Activated T-cell treated with anti-CD3 and anti-CD28 coated beads for 4 hours (primary cell): ENCODE data around the gene MARCHF7.
"Not testable (repeated sequence)": the region's sequence is repeated elsewhere in the genome, so short reads cannot be mapped to it uniquely, and the experiment has no call there.

Experiments
- DNase-seq: peaks from one replicate; pipeline ENCODE4 v3.0.0-alpha.2; 2020

MARCHF7 gene, protein sequence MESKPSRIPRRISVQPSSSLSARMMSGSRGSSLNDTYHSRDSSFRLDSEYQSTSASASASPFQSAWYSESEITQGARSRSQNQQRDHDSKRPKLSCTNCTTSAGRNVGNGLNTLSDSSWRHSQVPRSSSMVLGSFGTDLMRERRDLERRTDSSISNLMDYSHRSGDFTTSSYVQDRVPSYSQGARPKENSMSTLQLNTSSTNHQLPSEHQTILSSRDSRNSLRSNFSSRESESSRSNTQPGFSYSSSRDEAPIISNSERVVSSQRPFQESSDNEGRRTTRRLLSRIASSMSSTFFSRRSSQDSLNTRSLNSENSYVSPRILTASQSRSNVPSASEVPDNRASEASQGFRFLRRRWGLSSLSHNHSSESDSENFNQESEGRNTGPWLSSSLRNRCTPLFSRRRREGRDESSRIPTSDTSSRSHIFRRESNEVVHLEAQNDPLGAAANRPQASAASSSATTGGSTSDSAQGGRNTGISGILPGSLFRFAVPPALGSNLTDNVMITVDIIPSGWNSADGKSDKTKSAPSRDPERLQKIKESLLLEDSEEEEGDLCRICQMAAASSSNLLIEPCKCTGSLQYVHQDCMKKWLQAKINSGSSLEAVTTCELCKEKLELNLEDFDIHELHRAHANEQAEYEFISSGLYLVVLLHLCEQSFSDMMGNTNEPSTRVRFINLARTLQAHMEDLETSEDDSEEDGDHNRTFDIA

DNA sequence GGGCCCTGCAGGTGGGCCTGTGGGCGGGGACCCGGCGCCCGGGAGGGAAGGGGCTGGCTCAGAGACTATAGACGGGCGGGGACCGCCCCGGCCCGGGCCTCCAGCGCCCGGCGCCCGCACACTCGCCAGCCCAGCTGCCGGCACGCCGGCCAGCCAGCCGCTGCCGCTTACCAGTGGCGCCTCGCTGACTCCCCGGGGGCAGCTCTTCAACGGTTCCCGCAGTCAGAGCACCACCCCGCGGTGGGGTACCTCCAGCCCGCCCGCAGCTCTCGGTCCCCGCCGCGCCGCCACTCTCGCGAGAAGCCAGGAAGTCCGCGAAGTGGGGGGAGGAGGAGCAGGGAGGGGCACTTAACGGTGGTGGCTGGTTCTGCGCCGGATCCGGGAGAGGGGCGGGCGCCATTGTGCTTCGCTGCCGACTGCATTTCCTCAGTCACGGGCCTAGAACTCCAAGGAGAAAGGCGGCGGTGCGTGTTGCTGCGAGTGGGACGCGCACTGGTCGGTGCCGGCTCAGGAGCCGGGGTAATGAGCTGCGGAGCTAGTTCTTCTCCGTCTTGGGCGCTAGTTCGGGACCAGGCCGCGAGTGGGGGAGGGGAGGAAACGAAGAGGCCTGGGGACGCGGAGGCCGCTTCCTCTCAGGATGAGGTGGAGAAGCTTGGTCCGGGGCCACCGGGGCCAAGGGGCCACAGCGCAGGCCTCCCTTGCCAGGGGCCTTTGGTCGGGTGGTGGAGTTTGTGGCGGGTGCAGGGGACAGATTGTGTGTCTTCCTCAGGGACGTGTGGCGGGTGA, at the start of gene MARCHF7:
Gene MARCHF7, plus strand, starts transcription at position 364 of the 786 bp plus-strand sequence. CDS start 16,517 bp downstream, outside the sequence.
- peak; percentile 96 for DNase-seq

DNA sequence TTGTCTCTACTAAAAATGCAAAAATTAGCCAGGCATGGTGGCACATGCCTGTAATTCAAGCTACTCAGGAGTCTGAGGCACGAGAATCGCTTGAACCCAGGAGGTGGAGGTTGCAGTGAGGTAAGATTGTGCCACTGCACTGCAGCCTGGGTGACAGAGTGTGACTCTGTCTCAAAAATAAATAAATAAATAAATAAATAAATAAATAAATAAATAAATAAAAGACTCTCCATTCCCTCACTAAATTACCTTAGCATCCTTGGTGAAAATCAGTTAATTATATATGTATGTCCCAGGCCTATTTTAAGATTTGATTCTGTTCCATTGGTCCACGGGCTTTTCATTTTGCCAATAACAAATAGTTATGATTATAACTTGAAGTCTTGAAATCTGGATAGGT, 44.9 kb upstream of the MARCHF7 start:
- DNase-seq: not testable (repeated sequence)

DNA sequence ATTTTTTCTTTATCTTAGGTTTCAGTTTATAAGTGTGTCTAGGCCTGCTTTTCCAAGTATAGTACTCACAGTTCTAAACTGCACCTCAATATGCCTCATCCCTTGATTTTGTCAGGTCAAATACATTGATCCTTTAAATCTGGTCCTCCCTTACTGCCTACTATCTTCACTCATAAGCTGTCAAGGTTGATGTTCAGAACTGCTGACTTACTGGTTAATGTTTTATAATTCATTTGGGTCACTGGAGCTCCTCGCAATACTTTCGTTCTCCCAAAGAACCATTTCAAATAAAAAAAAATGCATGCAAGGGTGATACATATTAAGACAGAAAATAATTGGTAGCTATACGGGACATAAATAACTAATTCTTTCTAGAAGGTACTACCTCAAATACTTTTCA, 41.3 kb upstream of the MARCHF7 start:
- no peak for DNase-seq

DNA sequence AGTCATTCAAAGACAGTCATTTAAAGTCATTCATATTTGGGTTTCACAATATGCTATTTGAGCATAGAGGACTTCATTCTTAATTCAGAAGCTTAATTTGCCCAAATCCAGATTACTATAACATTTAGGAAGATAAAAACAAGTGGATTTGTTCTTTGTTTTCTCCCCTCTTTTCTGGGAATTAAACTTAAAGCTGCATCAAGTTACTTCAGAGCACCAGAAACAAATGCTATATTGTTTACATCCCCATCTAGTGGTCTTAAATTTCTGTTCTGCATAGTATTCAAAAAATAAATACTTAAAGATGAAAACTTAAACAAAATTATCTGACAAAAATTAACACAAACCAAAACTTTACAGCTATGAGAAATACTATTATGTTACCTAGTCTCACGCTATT, 34.7 kb upstream of the MARCHF7 start:
- no peak for DNase-seq

DNA sequence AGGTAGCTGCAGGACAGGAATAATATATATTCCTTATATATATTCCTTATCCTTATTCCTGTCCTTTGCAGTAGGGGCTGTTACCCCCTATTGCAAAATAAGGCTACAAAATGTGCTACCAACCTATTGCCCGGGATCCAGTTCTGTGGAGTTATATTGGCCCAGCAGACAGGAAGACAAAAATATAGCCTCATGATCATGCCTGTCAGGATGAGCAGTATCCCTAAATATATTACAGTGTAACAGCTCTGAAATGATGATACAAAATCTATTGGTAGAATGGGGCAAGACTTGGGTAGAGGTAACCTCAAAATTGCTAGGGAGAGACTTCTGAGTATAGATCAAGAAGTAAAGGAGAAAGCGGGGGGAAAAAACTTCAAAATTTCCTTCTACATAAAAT, 31.6 kb upstream of the MARCHF7 start:
- no peak for DNase-seq

DNA sequence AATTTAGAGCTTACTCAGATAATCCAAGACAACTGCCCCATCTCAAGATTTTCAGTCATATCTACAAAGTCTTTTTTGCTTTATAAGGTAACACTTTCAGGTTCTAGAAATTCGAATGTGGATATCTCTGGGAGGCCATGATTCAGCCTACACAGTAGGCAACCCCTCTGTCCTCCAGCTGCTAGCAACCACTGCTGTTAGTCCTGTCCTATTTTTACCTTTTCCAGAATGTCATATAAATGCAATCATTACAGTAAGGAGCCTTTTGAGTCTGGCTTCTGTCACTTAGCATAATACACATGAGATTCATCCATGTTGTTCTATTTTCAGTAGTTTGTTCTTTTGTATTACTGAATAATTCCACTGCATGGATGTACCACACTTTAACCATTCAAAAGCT, 28.5 kb upstream of the MARCHF7 start:
- no peak for DNase-seq

DNA sequence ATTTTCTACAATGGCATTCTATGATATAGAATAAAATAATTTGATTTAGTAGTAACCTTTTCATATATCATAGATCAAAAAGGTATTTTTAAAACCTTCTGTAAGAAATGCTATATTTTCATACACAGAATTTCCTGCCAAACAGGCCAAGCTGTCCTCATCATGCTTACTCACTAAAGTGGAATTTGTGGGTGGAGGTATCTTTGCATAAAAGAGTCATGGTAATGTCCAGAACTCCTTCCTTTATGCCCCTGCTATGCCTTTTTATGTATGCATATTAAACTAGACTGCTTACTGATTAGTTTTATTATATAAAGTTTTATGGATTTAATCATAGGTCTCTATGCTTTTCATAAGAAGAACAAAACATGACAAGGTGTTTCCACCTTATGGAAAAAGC, 27.5 kb upstream of the MARCHF7 start:
- no peak for DNase-seq

DNA sequence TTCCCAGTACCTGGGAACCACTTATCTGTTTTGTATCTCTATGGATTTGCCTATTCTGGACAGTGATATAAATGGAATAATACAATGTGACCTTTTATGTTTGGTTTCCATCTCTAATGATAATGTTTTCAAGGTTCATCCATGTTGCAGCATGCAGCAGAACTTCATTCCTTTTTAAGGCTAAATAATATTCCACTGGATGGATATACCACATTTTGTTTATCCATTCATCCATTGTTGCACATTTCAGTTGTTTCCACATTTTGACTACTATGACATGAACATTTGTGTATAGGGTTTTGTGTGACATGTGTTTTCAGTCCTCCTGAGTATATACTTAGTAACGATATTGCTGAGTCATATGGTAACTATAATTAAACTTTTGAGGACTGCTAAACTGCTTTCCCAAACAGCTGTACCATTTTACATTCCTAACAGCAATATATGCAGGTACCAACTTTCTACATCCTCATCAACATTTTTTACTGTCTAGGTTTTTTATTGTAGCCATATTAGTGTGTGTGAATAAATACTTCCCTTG, 17.7 kb upstream of the MARCHF7 start:
- no peak for DNase-seq

DNA sequence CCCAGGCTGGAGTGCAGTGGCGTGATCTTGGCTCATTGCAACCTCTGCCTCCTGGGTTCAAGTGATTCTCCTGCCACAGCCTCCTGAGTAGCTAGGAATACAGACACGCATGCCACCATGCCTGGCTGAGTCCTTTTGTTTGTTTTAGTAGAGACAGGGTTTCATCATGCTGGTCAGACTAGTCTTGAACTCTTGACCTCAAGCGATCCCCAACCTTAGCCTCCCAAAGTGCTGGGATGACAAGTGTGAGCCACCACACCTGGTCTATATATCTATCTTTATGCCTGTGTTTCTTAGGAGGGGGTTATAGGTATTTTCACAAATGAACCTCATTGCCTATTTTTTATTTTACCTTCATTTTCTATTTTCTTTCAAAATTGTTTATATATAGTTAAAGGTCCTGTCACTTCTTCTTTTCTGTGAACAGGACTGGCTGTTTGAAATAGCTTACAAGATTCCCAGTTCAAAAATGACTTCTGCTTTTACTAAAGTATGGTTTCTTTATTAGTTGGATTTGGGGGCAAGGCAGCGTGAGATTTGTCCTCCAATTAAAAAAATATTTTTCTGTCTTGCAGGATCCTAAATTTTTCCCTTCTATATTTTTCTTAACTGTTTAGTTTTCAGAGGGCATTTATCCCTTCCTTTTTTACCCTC, 16.4 kb upstream of the MARCHF7 start:
- DNase-seq: no peak

DNA sequence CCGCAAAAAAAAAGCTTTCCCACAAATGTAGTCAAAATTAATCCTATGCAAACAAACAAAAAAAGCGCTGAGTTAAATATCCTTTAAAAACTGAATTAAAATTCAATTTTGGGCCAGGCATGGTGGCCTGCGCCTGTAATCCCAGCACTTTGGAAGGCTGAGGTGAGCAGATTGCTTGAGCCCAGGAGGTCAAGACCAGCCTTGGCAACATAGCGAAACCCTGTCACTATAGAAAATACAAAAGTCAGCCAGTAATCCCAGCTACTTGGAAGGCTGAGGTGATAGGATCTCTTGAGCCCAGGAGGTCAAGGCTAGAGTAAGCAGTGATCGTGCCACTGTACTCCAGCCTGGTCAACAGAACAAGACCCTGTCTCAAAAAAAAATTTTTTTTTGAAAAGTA, 8.8 kb upstream of the MARCHF7 start:
- DNase-seq: no peak

DNA sequence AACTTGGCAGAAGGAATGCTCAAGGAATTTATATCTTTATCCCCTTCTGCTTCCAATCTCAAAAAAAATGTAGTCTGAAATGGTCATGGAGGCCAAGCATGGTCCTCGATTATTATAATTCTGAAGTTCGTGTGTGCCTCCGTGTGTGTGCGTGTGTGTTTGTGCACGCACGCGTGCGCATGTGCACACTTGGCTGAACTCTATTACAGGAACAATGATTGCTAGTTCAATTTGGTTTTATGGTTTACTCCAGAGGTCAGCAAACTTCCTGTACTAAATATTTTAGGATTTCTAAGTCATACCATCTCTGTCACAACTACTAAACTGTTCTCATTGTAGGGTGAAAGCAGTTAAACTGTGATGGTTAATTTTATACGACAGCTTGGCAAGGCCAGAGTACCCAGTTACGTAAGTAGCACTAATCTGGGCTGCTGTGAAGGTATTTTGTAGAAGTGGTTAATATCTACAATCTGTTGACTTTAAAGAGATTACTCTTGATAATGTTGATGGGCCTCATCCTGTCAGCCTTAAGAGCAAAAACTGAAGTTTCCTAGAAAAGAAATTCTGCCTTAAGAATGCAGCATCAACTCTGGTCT, 5.8 kb upstream of the MARCHF7 start:
- DNase-seq: no peak

DNA sequence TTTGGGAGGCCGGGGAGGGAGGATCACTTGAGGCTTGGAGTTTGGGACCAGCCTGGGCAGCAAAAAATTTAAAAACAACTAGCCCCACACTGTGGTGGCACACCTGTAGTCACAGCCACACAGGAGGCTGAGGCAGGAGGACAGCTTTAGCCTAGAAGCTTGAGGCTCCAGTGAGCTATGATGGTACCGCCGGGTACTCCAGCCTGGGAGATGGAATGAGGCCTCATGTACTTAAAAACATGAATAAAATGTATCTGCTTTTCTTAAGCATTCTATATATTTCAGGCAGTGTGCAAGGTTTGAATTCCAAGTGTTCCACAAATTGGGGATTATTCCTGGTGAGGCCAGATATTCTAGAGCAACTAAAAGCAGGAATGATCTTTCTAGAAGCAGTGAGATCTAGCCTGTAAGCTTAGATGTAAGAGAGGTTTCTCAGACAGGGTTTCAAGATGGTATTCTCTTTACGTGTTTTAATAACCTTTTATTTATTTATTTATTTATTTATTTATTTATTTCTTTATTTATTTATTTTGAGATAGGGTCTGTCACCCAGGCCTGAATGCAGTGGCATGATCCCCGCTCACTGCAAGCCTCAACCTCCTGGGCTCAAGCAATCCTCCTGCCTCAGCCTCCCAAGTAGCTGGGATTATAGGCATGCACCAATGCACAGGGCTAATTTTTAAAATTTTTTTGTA, 4.1 kb upstream of the MARCHF7 start:
- no peak for DNase-seq

DNA sequence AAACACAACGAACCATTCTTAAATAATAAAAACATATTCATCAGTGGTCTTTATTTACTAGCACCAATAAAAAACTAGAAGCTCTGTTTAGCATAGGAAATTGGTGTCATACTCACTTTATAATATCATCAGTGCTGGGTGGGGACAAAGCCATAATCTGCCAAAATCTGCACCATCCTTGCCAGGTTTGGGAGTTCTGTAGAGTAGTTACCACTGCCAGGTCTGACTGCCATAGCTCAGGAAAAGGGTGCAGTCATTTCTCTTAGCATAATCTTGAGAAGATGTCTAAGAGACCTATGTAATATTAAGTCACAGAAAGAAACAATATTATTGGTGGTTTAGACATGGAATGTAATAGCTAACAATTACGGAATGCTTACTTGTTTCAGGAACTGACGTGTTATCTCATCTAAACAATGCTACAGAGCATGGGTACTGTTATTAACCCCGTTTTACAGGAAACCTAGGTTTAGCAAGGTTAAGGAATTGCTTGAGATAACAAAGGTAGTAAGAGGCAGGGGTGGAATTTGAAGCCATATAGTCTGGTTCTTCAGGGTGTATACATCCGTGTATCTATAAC, 1.6 kb upstream of the MARCHF7 start:
- DNase-seq: no peak

DNA sequence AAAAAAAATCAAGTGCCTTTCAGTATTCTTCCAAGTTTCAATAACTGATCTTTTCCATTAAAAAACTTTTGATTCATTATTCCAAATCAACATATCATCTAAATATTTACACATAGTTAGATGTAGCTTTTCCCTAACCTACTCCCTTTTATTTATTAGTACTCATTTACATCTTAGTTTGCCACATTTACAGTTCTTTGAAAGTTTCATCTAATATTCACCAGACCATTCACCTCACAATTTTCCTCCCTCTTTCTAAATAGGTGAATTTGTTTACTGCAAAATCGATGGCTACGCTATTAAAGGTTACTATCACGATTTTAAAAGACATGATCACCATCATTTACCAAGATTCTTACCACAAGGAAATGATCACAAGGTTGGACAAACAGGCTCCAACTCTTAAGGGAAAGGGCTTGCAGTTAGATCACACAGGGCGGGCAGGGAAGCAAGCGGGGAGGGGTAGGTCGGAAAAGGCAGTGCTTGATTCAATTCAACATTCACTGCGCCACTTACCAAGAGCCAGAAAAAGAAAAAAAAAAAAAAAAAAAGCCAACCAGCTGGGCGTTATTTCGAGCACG, 654 bp upstream of the MARCHF7 start:
- DNase-seq: no peak

DNA sequence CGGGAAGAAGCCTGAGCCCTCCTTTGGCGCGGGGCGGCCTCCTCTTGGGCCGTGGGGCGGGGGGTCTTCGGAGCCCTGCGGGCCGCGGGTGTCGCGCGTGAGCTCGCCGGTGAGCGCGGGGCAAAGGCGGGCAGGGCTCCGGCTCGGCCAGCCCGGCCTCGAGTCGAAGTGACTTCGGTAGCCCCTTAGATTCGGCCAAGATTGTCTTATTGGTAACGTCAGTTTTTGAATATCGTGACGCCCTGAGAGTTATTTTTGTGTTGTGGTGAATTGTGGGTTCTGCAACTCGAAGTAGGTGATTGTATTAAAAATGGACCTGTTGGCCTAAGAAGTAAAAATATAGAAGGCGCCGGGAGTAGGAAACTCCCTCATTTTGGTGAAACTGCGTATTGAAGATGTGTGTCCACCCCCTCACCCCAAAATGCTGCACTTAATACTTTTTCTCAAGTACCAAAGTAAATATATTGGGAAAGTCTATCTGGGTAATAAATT, 669 bp downstream of the MARCHF7 start:
- DNase-seq: no peak

DNA sequence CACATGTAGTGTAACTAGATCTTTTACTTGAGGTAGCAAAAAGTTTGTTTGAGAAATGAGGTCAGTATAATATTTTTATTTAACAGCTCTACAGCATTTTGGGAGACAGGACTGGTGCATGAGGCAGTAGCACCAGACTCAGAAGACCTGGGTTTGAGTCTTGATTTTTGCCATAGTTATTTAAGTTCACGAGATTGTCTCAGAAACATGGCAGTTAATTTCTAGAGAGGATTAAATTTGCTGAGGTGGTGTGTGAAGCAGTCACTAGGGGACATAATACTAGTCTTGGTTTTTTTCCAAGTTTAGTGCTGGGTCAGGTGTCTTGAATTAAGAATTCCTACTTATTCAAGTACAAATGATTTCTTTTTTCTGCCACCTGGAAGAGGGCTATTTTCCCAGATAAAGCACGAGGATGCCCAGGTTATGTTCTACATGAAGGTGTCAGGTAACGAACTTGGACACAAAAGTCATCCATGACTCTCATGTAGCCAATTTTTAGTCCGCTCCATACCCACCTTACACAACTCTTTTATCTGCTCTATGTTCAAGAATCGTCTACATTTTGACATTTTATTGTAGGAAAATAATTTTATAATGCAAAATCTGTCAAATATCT, 1.4 kb downstream of the MARCHF7 start:
- DNase-seq: no peak

DNA sequence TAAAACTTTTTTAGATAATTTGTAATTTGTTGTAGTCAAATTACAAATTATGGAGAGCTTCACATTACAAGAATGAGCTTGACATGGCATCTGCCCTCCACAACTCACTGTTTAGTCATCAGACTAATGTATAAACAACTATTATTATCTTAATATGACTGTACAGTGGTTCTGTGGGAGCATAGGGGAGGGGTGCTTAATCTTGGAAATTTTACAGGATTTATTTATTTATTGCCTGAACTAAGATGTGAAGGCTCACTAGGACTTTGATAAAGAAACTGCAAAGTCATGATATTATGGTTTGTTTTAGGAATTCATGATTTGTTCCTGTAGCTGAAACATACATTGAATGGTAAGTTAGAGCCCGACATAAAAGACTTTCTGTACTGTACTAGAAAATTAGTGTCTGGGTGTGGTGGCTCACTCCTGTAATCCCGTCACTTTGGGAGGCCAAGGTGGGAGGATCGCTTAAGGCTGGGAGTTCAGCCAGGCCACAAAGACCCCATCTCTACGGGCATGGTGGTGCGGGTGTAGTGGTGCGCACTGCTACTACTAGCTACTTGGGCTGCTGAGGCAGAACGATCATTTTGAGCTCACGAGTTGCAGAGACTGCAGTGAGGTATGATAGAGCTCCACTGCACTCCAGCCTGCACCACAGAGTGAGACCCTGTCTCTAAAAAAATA, 2.1 kb downstream of the MARCHF7 start:
- no peak for DNase-seq

DNA sequence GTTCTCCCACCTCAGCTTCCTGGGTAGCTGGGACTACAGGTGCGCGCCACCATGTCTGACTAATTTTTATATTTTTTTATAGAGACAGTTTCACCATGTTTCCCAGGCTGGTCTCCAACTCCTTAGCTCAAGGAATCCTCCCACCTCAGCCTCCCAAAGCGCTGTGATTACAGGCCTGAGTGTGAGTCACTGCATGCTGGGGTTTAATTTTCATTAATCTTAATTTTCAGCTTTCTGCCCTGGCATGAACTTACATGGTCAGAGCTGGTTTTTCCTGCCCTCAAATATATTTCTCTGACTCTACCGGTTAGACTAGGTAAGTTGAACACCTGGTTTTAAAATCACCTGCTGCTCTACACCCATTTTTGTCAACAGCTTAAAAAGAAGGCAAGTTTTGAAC, 3.1 kb downstream of the MARCHF7 start:
- no peak for DNase-seq

DNA sequence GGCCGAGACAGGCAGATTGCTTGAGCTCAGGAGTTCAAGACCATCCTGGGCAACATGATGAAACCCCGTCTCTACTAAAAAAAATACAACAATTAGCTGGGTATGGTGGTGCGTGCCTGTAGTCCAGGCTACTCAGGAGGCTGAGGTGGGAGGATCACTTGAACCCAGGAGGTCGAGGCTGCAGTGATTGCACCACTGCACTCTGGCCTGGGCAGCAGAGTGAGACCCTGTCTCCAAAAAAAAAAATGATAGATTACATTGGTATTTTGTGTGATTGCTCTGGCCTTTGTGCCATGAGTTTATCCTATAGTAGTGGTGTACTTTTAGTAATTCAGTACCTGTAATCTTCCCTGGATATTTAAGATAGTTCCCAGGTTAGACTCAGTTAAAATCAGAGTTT, 4.1 kb downstream of the MARCHF7 start:
- not testable (repeated sequence) for DNase-seq

DNA sequence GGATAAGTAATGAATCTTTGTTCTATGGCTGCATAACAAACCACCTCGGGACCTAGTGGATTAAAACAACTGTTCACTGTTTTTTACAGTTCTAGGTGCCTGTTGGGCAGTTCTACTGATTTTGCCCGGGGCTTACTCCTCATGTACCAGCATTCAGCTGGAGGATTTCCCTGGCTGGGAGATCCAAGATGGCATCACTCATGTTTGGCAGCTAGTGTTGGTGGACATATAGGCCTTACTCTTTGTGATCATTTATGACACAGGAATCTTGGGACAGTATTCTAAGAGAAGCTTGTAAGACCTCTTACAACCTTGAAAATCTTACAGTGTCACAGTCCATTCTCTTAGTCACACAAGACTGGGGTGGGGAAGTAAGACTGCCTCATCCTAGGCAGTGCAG, 4.6 kb downstream of the MARCHF7 start:
- DNase-seq: no peak
